GM11168 (cell line): ENCODE measurements around the gene NNAT.

Experiments used
- in situ Hi-C: fragments of 300-500 bp; cut with MboI; formaldehyde crosslinking; loops from one replicate; pipeline ENCODE4 v1.12.0; 2022; ENCODE audit warnings: low sequenced_read_pairs; ENCODE audit not compliant: unreplicated experiment

NNAT gene

DNA sequence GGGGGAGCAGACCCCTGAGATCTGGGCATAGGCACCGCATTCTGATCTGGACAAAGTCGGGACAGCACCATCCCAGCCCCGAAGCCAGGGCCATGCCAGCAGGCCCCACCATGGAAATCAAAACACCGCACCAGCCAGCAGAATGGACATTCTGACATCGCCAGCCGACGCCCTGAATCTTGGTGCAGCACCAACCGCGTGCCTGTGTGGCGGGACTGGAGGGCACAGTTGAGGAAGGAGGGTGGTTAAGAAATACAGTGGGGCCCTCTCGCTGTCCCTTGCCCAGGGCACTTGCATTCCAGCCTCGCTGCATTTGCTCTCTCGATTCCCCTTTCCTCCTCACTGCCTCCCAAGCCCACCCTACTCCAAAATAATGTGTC, 2.0 kb downstream of the NNAT start:
- in situ Hi-C loops: loop anchor here (10.0 kb wide), 1 partner anchor 118 kb away; no protein-coding TSS in a partner anchor

DNA sequence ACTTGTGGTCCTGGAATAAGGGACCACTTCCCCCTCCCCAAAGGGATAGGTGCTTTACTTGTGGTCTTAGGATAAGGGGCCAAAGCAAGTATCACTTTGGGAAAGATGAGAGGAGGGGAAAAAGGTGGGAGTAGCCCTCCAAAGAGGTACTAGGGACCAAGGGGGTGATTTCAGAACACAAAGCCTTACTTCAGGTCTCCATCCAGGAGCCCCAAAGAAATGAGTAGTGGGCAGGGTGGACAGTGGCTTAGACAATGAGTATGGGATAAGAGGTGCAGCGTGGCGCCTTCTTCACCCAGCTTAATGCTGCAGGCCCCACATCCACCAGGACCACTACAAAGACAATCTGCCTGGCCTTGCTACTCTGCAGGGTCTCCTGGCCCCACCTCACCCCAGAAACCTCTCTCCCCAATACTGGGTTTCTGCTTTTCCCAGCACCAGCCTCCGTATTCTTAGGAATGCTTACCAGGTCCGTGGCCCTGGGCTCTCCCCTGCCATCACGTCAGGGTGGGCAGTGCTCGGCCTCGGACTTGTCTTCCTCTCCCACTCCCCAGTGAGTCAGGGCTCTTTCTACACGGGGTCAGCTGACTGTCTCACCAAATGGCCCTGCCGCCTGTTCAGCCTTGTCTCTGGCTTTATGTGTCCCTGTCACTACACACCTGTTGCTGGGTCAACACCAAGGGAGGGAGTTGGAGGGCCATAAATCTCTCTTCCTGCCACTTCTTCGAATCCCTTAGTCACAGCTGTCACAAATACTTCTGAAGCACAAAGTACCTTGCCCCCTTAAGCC, 3.1 kb downstream of the NNAT start:
- in situ Hi-C loops: loop anchor here (10.0 kb wide), 1 partner anchor 119 kb away; no protein-coding TSS in a partner anchor

GRCh38 chr20:37524859-37525708, 4.0 kb downstream of the NNAT start:
- in situ Hi-C loops: loop anchor here (10.0 kb wide), 1 partner anchor 120 kb away; no protein-coding TSS in a partner anchor

- in situ Hi-C loops: loop anchor here (10.0 kb wide), 1 partner anchor 121 kb away; no protein-coding TSS in a partner anchor
Observed at GRCh38 chr20:37525810-37526209, 4.8 kb downstream of the NNAT start.

GRCh38 chr20:37526238-37526838, 5.3 kb downstream of the NNAT start:
- in situ Hi-C loops: loop anchor here (10.0 kb wide), 1 partner anchor 122 kb away; no protein-coding TSS in a partner anchor

DNA sequence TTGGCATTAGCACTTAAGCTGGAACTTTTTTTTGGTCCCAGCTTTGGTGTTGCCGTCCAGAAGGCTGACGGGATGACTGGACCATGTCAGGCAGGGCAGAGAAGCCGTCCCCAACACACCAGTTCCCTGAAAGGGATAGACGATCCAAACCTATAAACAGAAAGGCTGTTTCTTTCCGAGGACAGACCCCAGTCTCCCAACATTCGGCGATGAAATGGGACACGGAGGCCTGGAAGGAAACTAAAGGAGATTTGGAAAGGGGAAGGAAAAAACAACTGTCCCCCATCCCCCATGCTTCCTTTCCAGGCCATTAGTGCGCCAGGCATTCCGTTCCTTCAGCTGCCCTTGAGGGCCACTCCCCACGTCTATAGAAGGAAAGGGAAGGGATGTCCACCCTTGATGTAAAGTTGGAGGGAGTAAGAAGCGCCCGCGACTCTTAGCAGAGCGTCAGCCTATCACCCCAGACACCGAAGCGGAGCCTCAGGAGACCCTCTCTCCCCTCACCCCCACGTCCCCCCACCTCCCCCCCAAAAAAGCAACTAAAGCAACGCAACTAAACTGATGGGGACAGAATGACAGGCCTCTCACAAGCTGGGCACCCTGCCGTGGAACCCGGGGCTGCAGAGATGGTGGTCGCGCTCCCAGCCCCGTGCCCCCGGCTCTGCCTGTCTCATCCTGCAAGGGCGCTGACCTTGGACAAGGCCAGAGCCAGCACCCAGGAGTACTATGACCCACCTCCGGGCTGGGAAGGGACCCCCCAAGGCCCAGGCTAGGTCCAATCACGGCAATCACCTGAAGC, 6.0 kb downstream of the NNAT start:
- in situ Hi-C loops: loop anchor here (10.0 kb wide), 1 partner anchor 122 kb away; no protein-coding TSS in a partner anchor

DNA sequence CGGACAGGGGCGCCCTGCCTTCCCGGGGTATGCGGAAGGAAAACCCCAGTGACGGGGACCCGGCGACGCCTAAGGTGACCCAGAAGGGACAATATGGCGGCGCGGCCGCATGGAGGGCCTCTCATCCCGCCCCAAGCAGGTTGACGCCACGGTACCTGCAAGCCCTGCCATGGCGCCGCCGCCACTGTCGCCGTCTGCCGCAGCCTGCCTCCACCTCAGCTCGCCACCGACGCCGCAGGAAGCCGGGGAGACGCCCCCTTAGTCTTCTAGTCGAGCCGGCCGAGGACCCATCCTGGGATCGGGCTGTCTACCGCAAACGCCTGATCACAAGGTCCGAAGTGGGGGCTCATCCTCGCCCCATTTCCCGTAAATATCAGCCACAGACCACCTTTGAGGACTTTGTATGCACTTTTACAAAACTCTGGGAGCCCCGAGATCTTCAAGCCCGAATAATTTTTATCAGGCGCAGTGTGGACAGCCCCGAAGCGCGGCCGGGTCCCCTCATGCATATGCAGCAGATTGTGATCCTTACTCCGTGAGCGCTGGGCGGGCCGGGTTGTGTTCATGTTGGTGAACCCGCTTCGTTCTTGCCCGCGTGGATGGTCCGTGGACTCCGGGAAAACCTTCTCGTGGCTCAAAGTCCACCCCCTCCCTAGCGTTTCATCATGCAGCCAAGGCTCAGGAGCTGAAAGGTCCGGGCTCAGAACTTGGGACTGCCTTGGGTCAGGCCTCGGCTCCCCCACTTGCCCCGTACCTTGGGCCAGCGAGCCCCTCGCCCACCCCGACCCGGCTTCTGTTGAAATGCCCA, 6.8 kb downstream of the NNAT start, which contains the start of gene BLCAP:
Gene BLCAP (minus strand): TSS at position 239 of the 808 bp plus-strand sequence. CDS start 8,702 bp downstream, outside the sequence.
- in situ Hi-C loops: loop anchor here (10.0 kb wide), 1 partner anchor 123 kb away; no protein-coding TSS in a partner anchor

GRCh38 chr20:37528446-37529213, 7.6 kb downstream of the NNAT start:
- in situ Hi-C loops: loop anchor here (10.0 kb wide), 1 partner anchor 124 kb away; no protein-coding TSS in a partner anchor

DNA sequence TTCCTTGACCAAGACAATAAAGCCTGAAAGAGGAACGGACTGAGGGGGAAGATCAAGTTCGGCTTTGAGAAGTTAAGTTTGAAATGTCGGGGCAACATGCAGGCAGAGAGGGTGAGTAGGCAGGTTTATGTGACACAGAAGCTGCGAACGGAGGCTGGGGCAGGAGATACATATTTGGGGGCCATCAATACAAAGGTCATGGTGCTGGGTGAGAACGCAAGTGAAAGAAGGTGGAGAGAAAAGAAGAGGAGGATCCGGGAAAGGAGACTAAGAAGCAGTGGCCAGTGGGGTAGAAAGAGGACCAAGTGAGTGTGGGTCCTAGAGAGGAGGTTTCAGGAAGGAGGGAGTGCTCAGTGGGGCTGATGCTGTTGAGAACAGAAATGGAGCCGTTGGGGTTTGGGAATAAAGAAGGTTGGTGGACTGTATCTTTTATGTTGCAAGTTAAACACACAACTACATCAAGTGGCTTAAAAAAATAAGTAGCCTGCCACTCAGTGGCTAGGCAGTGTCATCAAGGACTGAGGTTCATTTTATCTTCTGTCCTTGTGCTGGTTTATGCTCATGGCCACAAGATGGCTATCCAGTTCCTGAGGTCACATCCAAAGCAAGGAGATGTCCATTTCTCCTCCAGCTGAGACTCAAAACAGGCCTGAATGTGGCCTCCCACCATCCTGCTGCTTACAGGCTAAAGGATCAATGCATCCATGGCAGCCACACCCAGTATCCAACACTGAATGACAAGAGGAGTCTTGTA, 8.3 kb downstream of the NNAT start:
- in situ Hi-C loops: loop anchor here (10.0 kb wide), 1 partner anchor 125 kb away; no protein-coding TSS in a partner anchor

GRCh38 chr20:37529968-37530600, 9.0 kb downstream of the NNAT start:
- in situ Hi-C loops: loop anchor here (10.0 kb wide), 2 partner anchors 125 to 335 kb away; no protein-coding TSS in a partner anchor

DNA sequence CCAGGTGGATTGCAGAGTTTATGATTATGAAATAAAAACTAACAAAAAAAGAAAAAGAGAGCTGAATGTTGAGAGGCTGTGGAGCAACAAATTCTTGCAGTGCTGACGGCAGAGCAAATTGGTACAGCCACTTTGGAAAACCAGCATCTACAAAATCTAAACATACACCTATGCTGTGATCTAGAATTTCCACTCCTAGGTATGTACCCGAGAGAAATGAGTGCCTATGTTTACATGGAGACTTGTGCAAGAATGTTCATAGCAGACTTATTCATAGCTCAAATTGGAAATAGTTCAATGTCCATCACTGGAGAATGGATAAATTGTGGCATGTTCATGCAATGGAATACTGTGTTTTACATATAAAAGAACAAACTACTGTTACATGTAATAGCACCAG, 9.6 kb downstream of the NNAT start:
- in situ Hi-C loops: loop anchor here (10.0 kb wide), 1 partner anchor 336 kb away; no protein-coding TSS in a partner anchor

- in situ Hi-C loops: loop anchor here (10.0 kb wide), 1 partner anchor 337 kb away; no protein-coding TSS in a partner anchor
Observed at GRCh38 chr20:37531856-37532255, 10.8 kb downstream of the NNAT start.

DNA sequence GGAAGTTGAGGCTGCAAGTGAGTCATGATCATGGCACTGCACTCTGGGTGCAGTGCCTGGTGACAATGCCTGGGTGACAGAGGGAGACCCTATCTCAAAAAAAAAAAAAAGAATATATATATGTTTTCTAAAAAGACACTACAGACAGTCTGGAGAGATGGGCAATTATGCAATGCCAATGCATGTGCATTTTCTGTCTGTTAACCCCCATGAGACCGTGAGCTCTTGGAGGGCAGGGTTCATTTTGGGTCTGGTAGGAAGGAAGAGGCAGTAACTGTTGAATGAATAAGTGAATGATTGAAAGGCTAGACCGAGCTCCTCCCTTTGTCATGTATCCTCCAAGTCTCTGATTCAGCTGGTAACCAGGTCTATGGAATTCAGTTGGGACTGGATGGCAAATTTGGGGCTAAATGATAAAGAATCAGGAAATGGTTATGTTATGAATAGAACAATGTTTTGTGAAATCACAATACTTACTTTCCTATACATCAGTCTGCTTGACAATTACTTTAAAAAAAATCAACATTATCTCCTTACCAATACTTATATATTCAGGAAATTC, 12.2 kb downstream of the NNAT start:
- in situ Hi-C loops: loop anchor here (10.0 kb wide), 1 partner anchor 338 kb away; no protein-coding TSS in a partner anchor

DNA sequence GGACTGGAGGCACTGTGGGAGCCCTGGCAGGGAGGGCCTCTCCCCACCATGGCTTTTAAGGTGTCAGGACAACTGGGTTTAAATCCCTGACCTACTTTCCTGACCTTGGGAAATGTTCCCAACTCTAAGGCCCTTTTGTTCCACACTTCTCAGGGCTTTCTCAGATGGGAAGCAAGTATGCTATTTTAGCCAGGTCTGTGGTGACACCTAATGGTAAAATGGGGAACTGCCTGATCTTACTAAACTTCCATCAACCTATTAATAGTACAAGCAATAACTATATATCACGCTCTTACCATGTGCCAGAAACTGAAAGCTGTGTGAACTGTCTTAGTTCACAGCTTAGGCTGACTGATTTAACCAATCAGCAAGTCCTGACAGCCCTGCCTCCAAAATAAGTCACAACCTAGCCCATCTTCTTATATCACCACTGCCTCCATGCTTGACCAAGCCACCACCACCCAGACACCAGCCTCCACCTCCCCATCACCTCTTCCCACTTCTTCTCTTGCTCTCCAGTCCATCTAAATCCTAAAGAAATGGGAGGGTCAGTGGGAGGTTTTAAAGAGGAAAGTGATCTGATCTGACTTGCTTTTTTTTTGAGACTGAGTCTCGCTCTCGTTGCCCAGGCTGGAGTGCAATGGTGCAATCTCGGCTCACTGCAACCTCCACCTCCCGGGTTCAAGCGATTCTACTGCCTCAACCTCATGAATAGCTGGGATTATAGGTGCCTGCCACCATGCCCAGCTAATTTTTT, 13.5 kb downstream of the NNAT start:
- in situ Hi-C loops: loop anchor here (5.0 to 10.0 kb wide), 2 partner anchors 272 to 340 kb away; partner anchors contain the start of gene GHRH

DNA sequence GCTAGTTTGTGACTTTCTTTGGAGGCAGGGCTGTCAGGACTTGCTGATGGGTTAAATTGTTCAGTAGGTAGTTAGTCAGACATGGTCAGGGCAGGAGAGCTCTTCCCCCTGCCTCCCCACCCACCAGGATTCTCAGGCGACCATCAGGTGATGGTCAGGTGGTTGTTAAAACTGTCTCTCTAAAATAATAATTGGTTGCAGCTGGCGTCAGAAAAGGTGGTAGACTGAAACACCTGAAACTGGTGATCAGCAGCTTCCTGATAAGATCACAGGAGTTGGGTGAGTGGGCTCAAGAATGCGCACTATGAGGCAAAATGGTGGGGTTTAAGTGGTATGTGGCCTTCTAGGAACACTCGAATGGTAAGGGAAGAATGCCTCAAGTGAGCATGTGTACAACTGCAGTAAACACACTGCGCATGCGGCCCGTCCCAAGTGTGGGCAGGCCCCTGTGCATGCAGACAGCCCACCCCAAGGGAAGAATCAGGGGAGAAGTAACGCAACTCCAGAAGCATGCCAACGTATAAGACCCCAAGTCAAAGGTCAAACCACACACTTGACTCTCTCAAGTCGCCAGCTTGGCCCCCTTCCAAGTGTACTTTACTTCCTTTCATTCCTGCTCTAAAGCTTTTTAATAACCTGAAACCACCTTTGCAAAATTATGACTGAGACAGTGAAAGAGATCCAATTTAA, 14.5 kb downstream of the NNAT start:
- in situ Hi-C loops: loop anchor here (5.0 to 10.0 kb wide), 2 partner anchors 273 to 341 kb away; partner anchors contain the start of gene GHRH
